BLaER1 treated with 17β-estradiol and CSF1 and Interleukin-3, amounts not matched to agents 10 nM and 100 nM (cell line): ENCODE measurements around the gene ECHDC1.
"Not testable (repeated sequence)": the region's sequence is repeated elsewhere in the genome, so short reads cannot be mapped to it uniquely, and the experiment has no call there.

ENCODE experiments used
- H3K27ac ChIP-seq, 11 experiments: shearing (Covaris generic); formaldehyde crosslinking; 2 replicates each; pipeline ENCODE4 v1.8.1; 2022
- H3K27me3 ChIP-seq, 11 experiments: shearing (Covaris generic); formaldehyde crosslinking; 2 replicates each; pipeline ENCODE4 v1.8.1; 2022
- H3K36me3 ChIP-seq, 11 experiments: shearing (Covaris generic); formaldehyde crosslinking; 2 replicates each; pipeline ENCODE4 v1.8.1; 2022
- H3K4me1 ChIP-seq, 10 experiments: shearing (Covaris generic); formaldehyde crosslinking; 2 replicates each; pipeline ENCODE4 v1.8.1; 2022
- H3K4me2 ChIP-seq, 11 experiments: shearing (Covaris generic); formaldehyde crosslinking; 2 replicates each; pipeline ENCODE4 v1.8.1; 2022
- H3K4me3 ChIP-seq, 10 experiments: shearing (Covaris generic); formaldehyde crosslinking; 2 replicates each; pipeline ENCODE4 v1.8.1; 2022
- H3K9ac ChIP-seq, 11 experiments: shearing (Covaris generic); formaldehyde crosslinking; 2 replicates each; pipeline ENCODE4 v1.8.1; 2022
- H3K9me3 ChIP-seq, 11 experiments: shearing (Covaris generic); formaldehyde crosslinking; replicated peaks in 1 of 11; 2 replicates each; pipeline ENCODE4 v1.8.1; 2022
- H4K20me1 ChIP-seq, 11 experiments: shearing (Covaris generic); formaldehyde crosslinking; 2 replicates each; pipeline ENCODE4 v1.8.1; 2022
- Cebpa-rat ChIP-seq, 11 experiments: shearing (Covaris generic); IDR thresholded peaks; 2 replicates each; pipeline ENCODE4 v1.8.1; 2022

Gene ECHDC1, protein sequence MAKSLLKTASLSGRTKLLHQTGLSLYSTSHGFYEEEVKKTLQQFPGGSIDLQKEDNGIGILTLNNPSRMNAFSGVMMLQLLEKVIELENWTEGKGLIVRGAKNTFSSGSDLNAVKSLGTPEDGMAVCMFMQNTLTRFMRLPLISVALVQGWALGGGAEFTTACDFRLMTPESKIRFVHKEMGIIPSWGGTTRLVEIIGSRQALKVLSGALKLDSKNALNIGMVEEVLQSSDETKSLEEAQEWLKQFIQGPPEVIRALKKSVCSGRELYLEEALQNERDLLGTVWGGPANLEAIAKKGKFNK

DNA sequence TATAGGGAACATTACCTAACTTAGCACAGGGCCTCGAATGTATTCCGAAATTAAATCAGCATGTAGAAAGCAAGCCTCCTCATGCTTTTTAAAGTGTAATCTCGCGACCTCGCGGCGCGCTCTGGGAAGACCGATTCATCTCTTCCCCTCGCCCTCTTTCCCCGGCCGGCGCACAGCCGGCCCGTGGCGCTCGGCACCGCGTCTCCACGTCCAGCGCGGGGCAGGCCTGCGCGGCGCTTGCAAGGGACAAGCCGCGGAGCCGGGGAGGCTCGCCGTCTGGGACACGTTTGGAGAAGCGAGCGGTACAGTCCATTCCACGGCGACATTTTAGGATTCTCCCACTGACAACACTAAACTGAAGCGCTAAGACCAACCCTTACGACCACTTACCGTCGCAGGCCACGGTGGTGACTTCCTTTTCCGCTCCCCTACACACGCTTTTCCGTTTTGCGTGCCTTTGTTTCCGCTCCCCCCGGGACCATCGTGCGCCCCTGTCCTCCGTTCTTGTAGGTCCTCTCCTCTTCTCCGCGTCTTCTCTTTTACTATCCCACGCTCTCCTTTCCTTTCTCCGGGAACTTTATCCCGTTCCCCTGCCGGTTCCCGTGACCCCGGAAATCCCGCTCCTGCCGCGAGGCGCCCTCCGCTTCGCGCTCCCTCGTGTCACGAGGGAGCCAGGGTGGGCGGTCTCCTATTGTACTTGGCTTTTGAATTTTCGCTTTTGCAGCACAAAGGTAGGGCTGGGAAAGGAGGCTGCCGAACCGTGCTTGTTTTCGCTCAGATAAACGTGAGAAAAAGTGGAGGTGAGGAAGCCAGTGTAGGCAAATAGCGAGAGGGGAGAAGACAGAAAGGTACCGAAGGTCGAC lies at the start of gene ECHDC1:
Gene ECHDC1, minus strand, starts transcription at position 664 of the 863 bp plus-strand sequence. CDS start 12,581 bp downstream, outside the sequence.
- TF ChIP-seq Cebpa-rat (IDR thresholded peaks at IDR 0.05): no peak
- Histone ChIP-seq H3K4me3 (peak within 1 kb of the TSS; percentile 75 to 91 (median 77)), H3K9ac (peak within 1 kb of the TSS; percentile 87 to 96 (median 91)), H3K9me3 (peaks cover 0 to 19% (median 13%) of the 10 kb centered on the region in 11 experiments; a peak in 15 of 22 replicates), H4K20me1 (peaks cover 0 to 33% (median 28%) of the 10 kb centered on the region in 11 experiments; a peak in 16 of 22 replicates), H3K36me3 (peaks cover 0 to 45% (median 17%) of the 10 kb centered on the region in 11 experiments; a peak in 15 of 22 replicates), H3K4me2 (peak within 1 kb of the TSS; percentile 82 to 97 (median 93)), H3K27ac (peak within 1 kb of the TSS; percentile 85 to 98 (median 95)), H3K27me3 (no peaks in the 10 kb centered on the region), H3K4me1 (peaks cover 31 to 59% (median 36%) of the 10 kb centered on the region in 10 experiments)

DNA sequence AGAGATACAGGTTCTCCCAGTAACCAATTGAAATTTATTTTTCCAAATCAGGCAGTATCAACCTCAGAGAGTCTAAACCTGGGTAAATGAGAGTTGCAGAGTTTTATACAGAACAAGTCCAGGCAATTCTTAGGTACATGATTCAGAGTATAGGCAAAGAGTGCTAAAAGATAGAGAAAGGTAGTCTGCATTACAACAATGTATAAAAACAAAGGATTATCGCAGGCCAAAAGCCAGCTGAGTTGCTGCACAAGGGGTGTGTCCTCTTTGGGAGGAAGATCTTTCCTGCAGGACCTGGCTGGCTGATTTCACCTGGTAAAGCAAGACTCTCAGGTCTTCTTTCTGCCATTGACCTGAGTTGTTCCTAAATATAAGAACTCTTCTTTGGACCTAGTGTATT lies 48.9 kb upstream of the ECHDC1 start:
- H3K4me2 ChIP-seq: no peak overlapping the region
- H3K9ac ChIP-seq: no peak overlapping the region
- no peak for TF ChIP-seq Cebpa-rat (IDR thresholded peaks at IDR 0.05)
- no peaks in the 10 kb centered on the region for H3K4me1 ChIP-seq
- H4K20me1 ChIP-seq: no peaks in the 10 kb centered on the region
- no peak overlapping the region for H3K27ac ChIP-seq
- no peaks in the 10 kb centered on the region for H3K9me3 ChIP-seq
- no peak overlapping the region for H3K4me3 ChIP-seq
- H3K27me3 ChIP-seq: no peaks in the 10 kb centered on the region
- no peaks in the 10 kb centered on the region for H3K36me3 ChIP-seq

DNA sequence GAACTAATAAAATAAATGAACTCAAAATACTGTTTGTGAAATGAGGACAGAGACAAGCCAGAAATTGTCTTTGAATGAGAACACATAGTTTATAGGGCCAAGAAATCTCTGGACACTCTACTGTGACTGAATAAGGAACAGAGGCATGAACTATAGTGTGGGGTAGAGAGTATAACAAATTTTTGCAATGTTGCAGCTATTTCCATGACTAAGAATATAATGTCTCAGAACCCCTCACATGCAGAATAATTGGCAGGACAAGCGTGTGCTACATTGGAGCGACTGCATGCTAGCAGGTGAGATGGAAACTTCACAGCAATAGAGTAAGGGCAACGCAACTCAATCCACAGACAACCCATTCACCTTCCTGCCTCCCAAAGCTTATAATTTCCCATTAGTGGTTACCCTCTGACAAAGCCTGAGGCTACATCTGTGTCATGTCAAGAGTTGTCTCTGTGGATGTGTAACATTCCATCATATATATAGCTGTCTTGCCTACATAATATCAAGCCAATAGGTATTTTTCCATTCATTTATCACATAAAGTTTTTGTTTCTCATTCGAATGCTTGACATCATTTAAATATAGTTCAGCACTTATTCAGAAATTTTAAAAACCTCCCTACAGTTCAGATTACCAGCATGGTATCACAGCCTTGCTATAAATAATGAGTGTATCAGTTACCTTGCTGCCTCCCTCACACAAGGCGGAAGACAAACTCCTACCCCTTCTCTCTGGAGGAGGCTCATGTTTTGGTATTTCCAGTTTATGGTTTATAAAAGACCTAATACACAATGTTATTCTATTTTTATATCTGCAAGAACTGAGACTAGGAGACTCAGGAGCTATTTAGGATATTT lies 47.9 kb upstream of the ECHDC1 start:
- no peaks in the 10 kb centered on the region for H3K4me1 ChIP-seq
- H3K4me3 ChIP-seq: no peak overlapping the region
- H3K4me2 ChIP-seq: no peak overlapping the region
- H3K27ac ChIP-seq: no peak overlapping the region
- no peak overlapping the region for H3K9ac ChIP-seq
- TF ChIP-seq Cebpa-rat (IDR thresholded peaks at IDR 0.05): no peak
- H4K20me1 ChIP-seq: no peaks in the 10 kb centered on the region
- no peaks in the 10 kb centered on the region for H3K27me3 ChIP-seq
- no peaks in the 10 kb centered on the region for H3K9me3 ChIP-seq
- no peaks in the 10 kb centered on the region for H3K36me3 ChIP-seq

DNA sequence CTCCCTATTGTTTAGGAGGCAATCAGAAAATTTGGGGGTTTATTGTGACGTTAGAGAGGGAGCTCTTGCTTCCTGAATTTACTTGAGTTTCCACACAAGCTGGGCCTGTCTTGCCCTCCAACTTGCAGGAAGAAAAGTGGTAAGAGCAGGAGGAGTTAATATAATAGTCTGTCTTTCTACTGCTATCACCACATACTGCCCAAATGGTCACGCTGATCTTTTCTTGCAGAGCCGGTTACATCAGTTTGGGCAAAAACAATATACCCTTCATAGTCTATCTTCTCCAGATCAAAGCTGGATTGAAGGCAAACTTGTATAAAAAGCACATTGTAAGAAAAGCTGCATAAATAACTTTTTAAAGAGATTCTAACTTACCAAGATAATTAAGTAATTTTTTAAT lies 46.3 kb upstream of the ECHDC1 start:
- Histone ChIP-seq H3K9me3 (no peaks in the 10 kb centered on the region), H4K20me1 (no peaks in the 10 kb centered on the region), H3K27ac (no peak overlapping the region), H3K27me3 (no peaks in the 10 kb centered on the region), H3K4me1 (no peaks in the 10 kb centered on the region), H3K4me3 (no peak overlapping the region), H3K9ac (no peak overlapping the region), H3K4me2 (no peak overlapping the region), H3K36me3 (no peaks in the 10 kb centered on the region)
- TF ChIP-seq Cebpa-rat (IDR thresholded peaks at IDR 0.05): no peak

DNA sequence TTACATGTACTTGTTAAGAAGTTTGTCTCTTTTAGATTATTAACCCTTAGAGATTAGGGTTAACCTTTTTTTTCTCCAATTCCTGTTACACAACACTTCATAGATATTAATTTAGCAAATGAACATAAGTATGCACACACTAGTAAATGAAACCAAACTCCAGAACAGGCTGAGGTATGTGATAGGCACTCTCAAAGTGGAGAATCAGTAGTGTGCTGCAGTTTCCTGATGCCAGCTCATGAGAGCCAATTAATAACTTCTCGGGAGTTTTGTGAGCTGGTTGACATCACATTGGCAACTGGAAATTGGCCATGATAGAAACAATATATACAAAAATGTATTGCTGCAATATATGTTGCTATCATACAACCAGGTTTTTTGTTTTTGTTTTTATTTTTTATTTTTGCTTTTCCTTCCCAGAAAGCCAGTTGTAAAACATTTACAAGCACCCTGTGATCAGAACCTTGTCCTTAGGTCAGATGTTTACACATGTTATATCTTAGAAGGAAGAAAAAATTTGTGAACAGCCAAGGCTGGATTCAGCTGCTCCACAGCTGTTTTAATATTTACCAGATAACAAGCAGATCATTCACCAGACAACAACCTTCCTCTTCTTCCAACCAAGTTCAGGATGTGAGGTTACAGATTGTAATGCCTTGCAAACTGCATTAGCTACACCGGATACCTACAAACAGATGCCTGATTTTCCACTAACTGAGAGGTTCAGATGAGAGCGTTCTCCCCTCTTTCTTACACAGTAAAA lies 42.4 kb upstream of the ECHDC1 start:
- no peak for TF ChIP-seq Cebpa-rat (IDR thresholded peaks at IDR 0.05)
- Histone ChIP-seq H3K4me1 (peaks cover 0 to 10% (median 0%) of the 10 kb centered on the region in 10 experiments; a peak in 6 of 20 replicates), H3K4me2 (no peak overlapping the region), H3K36me3 (no peaks in the 10 kb centered on the region; a peak in 1 of 22 replicates), H3K27me3 (no peaks in the 10 kb centered on the region), H4K20me1 (no peaks in the 10 kb centered on the region), H3K9me3 (no peaks in the 10 kb centered on the region), H3K9ac (no peak overlapping the region), H3K4me3 (no peak overlapping the region), H3K27ac (no peak overlapping the region)

DNA sequence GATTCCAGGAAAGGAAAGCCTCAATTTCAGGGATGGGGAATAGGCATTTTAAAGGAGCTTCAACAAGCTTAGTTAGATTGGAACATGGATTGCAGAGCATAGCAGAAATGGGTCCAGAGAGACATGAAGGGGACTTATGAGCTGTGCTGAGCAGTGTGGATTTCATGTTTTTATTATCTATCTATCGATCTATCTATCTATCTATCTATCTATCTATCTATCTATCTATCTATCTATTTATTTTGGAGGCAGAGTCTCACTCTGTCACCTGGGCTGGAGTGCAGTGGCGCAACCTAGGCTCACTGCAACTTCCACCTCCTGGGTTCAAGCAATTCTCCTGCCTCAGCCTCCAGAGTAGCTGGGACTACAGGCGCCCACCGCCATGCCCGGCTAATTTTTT lies 41.4 kb upstream of the ECHDC1 start:
- not testable (repeated sequence) for H4K20me1 ChIP-seq, H3K27ac ChIP-seq, H3K4me1 ChIP-seq, H3K27me3 ChIP-seq, H3K9ac ChIP-seq, H3K36me3 ChIP-seq, H3K4me2 ChIP-seq, H3K4me3 ChIP-seq, H3K9me3 ChIP-seq

DNA sequence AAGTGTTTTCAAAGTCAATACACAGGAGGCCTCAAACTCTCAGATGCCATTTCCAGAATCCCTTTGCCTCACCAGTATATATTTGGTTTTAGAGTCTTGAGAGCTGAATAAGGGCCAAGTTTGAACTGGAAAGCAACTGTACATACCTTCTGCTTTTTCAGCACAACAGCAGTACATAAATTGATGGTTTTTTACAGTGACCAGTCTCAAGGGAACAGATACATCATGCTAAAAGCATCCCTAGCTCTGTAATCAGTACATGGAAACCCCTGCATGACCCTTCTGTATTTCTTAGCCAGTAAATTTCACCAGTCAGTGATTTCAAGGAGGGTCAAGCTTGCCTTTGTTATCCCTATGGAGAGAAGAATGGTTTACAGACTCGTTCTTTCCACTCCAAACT lies 40.6 kb upstream of the ECHDC1 start:
- Histone ChIP-seq H4K20me1 (no peaks in the 10 kb centered on the region), H3K4me1 (peaks cover 0 to 10% (median 0%) of the 10 kb centered on the region in 10 experiments; a peak in 6 of 20 replicates), H3K27me3 (no peaks in the 10 kb centered on the region), H3K27ac (no peak overlapping the region), H3K36me3 (no peaks in the 10 kb centered on the region; a peak in 1 of 22 replicates), H3K9ac (no peak overlapping the region), H3K9me3 (peaks cover 0 to 8% (median 2%) of the 10 kb centered on the region in 11 experiments; a peak in 5 of 22 replicates), H3K4me2 (no peak overlapping the region), H3K4me3 (no peak overlapping the region)
- TF ChIP-seq Cebpa-rat (IDR thresholded peaks at IDR 0.05): no peak

DNA sequence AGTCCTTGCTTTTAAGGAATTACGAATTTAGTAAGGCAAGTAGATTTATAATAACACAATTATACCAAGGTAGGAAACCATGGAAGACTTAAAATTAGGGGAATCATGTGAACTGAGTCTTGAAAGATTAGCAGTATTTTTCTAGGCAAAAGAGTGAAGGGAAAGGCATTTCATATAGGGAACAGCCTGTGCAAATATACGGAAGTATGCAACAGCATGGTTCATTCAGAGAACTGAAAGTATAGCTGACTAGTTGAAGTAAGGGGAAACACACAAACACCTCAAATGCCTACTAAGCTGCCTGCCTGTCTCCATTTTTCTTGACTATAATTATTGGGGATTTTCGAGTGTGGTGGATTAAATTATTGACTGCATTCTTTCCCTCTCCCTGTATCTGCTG lies 39.0 kb upstream of the ECHDC1 start:
- Histone ChIP-seq H3K27me3 (no peaks in the 10 kb centered on the region), H4K20me1 (no peaks in the 10 kb centered on the region), H3K9ac (no peak overlapping the region), H3K4me2 (no peak overlapping the region), H3K4me1 (peaks cover 0 to 10% (median 0%) of the 10 kb centered on the region in 10 experiments; a peak in 6 of 20 replicates), H3K9me3 (peaks cover 0 to 14% (median 5%) of the 10 kb centered on the region in 11 experiments; a peak in 7 of 22 replicates), H3K36me3 (no peaks in the 10 kb centered on the region; a peak in 1 of 22 replicates), H3K27ac (no peak overlapping the region), H3K4me3 (no peak overlapping the region)
- no peak for TF ChIP-seq Cebpa-rat (IDR thresholded peaks at IDR 0.05)
